SJCRH30 (cell line): ENCODE data around the gene PRRG3. TPM values are rescaled to one million over a fixed set of nuclear protein-coding genes. Genes with fewer than 3 reads are reported as not detected.

Experiments used
- DNase-seq, 2 experiments: peaks; one replicate each; pipeline ENCODE4 v3.0.0-alpha.2; 2015 to 2020
- H3K27ac ChIP-seq: fragments of 250-450 bp; sonication (Bioruptor Pico); 2 replicates; pipeline ENCODE4 v1.5.1; 2020; ENCODE audit warnings: mild to moderate bottlenecking, moderate library complexity
- H3K27me3 ChIP-seq: fragments of 250-450 bp; sonication (Bioruptor Pico); 2 replicates; pipeline ENCODE4 v1.5.1; 2020; ENCODE audit warnings: mild to moderate bottlenecking, moderate library complexity
- H3K36me3 ChIP-seq: fragments of 250-450 bp; sonication (Bioruptor Pico); 2 replicates; pipeline ENCODE4 v1.5.1; 2020; ENCODE audit warnings: mild to moderate bottlenecking, moderate library complexity
- H3K4me1 ChIP-seq: fragments of 250-450 bp; sonication (Bioruptor Pico); 2 replicates; pipeline ENCODE4 v1.5.1; 2020; ENCODE audit warnings: mild to moderate bottlenecking, moderate library complexity
- H3K4me3 ChIP-seq: fragments of 250-450 bp; sonication (Bioruptor Pico); 2 replicates; pipeline ENCODE4 v1.5.1; 2020; ENCODE audit warnings: mild to moderate bottlenecking, moderate library complexity
- H3K9me3 ChIP-seq: fragments of 250-450 bp; sonication (Bioruptor Pico); replicated peaks from 2 replicates; pipeline ENCODE4 v1.5.1; 2020; ENCODE audit warnings: mild to moderate bottlenecking, moderate library complexity
- total RNA-seq: library from RNA; depleted of rRNA; stranded (reverse); fragments of >200 nt; shearing (Covaris generic); gene quantifications from 2 replicates; pipeline ENCODE4 v1.2.3, GENCODE V29; 2014

Gene PRRG3
- total RNA-seq, 1 experiment from 2014 or later, result not detected

DNA sequence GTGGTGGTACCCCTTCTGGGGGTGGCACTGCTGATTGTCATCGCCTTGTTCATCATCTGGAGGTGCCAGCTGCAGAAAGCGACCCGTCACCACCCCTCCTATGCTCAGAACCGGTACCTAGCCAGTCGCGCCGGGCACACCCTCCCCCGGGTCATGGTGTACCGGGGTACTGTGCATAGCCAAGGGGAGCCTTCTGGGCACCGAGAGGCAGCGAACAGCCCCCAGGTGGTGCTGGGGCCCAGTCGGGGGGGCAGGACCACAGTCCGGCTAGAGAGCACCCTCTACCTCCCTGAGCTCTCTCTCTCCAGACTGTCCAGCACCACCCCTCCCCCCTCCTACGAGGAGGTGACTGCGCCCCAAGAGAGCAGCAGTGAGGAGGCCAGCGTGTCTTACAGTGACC, 5.3 kb downstream of the PRRG3 start:
- DNase-seq, result no peak
- Histone ChIP-seq H3K4me3 (no peak overlapping the region), H3K27me3 (no peaks in the 10 kb centered on the region), H3K36me3 (no peaks in the 10 kb centered on the region), H3K4me1 (no peaks in the 10 kb centered on the region), H3K9me3 (no peaks in the 10 kb centered on the region), H3K27ac (no peak overlapping the region)

DNA sequence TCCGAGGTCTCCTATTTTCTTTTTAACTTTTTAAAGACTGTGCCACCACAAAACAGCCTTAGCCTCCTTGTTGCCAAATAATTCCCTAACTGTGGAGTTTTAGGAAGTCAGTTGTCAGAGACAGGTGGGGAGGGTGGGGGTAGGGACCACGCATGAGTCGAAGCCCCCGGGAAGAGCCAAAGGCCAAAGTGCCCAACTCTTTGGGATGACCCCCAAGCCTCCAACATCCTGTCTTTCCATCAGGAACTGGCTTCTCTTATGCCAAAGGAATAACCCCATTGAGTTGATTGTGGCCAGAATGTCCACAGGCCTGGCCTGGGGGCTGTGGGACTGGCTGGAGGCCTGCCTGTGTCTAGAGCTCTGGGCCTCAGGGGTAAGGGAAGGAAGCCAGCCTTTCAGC, 5.8 kb downstream of the PRRG3 start:
- Histone ChIP-seq H3K27me3 (no peaks in the 10 kb centered on the region), H3K27ac (no peak overlapping the region), H3K4me1 (no peaks in the 10 kb centered on the region), H3K4me3 (no peak overlapping the region), H3K36me3 (no peaks in the 10 kb centered on the region), H3K9me3 (no peaks in the 10 kb centered on the region)
- no peak for DNase-seq

DNA sequence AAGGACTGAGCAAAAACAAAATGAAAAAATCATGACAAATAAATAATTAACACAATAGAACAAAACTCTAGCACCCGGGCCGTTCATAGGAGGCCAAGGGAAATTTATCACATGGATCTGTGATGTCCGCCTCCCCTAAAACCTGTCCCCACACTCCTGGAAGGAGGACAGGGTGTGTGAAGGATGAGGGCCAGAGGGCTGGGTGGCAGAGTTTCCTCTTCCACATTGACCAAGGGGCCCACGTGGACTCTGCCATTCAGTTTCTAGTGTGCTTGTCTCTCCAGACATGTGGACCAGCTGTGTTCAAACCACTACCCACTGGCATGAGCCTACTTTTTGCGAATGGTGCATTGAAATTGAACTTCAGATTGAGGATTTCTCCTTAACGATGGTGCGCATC, 6.3 kb downstream of the PRRG3 start:
- Histone ChIP-seq H3K27ac (no peak overlapping the region), H3K9me3 (no peaks in the 10 kb centered on the region), H3K4me3 (no peak overlapping the region), H3K27me3 (no peaks in the 10 kb centered on the region), H3K4me1 (no peaks in the 10 kb centered on the region), H3K36me3 (no peaks in the 10 kb centered on the region)
- no peak for DNase-seq

DNA sequence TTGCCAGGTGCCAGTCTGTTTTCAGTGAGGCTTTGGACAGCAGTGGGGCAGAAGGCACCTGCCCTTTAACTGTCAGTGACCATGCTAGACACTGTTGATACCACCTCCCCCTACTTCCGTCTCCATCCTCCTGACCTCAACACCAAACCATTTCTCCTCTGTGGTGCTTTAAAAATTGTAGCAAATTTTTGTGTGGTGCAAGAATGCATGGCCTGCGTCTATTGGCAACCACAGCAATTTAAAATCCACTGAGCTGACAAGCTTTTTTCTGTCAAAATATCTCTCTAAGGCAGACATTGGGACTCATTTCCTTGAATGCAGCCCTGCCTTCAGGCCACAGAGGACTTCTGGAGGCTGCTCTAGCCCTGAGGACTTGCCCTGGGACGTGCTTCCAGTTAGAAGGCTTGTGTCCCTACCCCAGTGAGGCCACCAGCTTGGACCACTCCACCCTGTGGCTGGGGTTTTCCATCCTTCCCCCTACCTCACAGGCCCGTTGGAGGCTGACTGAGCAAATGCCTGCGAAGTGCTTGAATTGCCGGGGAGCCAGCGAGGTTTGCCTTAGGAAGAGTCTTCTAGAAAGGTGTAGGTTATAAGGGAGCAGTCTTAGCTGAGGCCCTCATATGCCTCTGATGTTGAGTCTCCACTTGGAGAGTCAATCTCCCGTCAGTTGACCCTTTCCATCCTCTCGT, 6.9 kb downstream of the PRRG3 start:
- Histone ChIP-seq H3K36me3 (no peaks in the 10 kb centered on the region), H3K9me3 (no peaks in the 10 kb centered on the region), H3K27ac (no peak overlapping the region), H3K27me3 (no peaks in the 10 kb centered on the region), H3K4me1 (no peaks in the 10 kb centered on the region), H3K4me3 (no peak overlapping the region)
- DNase-seq, result no peak

DNA sequence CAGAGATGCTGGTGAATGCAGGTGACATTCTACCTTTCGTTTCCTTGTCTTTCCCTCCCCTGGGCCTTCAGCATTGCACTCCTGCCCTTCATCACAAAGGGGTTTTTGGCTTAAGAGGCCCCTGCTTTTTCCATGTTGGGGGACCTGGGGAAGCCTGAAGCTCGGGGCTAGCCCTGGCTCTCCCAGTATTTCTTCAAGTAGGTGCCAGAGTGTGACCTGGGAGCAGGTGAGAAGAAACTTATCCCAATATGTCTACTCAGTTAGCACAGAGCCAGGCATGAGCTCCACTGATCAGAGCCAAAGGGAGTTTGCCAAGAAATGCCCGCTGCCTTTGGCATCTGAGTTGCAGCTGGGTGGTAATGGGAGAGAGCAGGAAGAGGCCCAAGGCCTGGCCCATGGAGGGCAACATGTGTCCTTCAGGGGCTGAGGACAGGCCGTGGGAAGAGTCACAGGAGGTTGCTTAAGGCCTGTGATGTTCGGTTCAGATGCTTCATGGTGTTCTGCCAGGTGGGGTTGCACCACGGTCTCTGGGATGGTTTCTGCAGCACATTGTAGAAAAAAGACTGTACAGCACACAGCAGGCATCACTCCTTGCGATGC, 7.6 kb downstream of the PRRG3 start:
- no peaks in the 10 kb centered on the region for H3K9me3 ChIP-seq
- H3K4me3 ChIP-seq, result no peak overlapping the region
- DNase-seq, result no peak
- H3K27me3 ChIP-seq, result no peaks in the 10 kb centered on the region
- no peaks in the 10 kb centered on the region for H3K4me1 ChIP-seq
- H3K27ac ChIP-seq, result no peak overlapping the region
- no peaks in the 10 kb centered on the region for H3K36me3 ChIP-seq

DNA sequence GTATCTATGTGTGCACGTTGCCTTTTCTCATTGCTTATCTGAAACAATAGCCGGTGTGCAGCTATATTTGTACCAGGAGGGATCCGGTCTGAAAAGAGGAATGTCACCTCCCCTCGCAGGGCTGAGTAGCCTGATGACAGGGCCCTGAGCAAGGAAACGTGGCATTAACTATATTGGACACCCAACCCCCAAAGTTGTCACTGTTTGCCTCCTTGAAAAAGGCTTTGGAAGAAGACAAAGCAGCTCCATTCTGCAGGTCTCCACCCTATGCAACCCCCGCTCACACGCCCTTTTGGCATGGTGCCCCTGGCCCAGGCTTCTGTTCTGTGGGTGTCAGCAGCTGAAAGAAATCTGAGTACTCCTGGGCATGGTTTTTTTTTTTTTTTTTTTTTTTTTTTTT, 8.2 kb downstream of the PRRG3 start:
- peak; percentile 32 to 45 for DNase-seq
- Histone ChIP-seq H3K27me3 (no peaks in the 10 kb centered on the region), H3K9me3 (no peaks in the 10 kb centered on the region), H3K27ac (no peak overlapping the region), H3K4me3 (no peak overlapping the region), H3K36me3 (no peaks in the 10 kb centered on the region), H3K4me1 (no peaks in the 10 kb centered on the region)

DNA sequence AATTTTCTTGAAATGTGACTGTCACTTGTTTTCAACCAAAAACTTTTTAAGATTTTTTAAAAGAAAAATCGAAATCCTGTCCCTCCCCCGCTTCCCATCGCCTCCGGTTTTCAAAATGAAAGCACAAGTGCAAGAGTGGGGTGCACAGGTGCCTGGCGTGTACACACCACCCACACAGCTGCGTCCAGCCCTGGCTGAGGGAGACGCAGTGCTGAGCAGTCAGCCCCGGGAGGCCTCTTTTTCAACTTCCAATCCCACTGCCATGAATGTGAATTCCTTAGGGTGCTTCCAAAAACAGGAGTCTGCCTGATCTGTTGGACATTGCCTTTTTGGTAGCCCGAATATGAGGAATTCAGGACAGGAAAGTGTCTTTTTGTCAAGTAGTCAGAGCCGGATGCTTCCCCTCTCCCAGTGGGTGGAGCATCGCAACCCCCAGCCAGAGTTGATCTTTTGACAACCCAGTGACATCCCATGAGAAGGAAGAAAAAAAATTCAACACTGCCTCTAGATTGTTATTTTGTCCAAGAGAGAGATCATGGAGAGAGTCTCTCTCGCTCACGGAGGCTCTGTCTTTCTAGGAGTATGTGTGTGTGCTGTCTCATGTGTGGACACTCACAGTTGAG, 8.9 kb downstream of the PRRG3 start:
- Histone ChIP-seq H3K4me3 (no peak overlapping the region), H3K4me1 (no peaks in the 10 kb centered on the region), H3K27ac (no peak overlapping the region), H3K9me3 (no peaks in the 10 kb centered on the region), H3K27me3 (no peaks in the 10 kb centered on the region), H3K36me3 (no peaks in the 10 kb centered on the region)
- peak in 1 of 2 experiments; percentile 17 for DNase-seq

DNA sequence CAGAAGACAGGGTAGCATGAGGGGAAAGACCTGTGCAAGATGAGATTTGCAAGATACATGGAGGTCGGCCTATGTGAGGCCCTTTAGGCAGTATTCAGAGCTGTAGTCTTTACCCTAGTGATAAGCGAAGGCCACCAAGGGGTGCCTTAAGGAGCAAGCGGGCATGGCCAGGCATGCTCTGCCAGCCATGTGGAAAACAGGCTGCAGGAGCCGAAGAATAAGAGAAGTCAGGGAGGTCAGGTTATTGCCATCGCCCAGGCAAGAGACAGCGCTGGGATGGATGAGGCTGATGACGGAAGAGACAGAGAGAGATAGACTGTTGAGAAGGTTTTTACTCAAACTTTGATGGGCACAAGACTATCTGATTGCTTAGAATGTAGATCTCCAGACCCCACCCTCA, 13.6 kb downstream of the PRRG3 start:
- no peak overlapping the region for H3K27ac ChIP-seq
- DNase-seq, result no peak
- no peaks in the 10 kb centered on the region for H3K9me3 ChIP-seq
- H3K36me3 ChIP-seq, result no peaks in the 10 kb centered on the region
- H3K27me3 ChIP-seq, result no peaks in the 10 kb centered on the region
- H3K4me3 ChIP-seq, result no peak overlapping the region
- H3K4me1 ChIP-seq, result no peaks in the 10 kb centered on the region

DNA sequence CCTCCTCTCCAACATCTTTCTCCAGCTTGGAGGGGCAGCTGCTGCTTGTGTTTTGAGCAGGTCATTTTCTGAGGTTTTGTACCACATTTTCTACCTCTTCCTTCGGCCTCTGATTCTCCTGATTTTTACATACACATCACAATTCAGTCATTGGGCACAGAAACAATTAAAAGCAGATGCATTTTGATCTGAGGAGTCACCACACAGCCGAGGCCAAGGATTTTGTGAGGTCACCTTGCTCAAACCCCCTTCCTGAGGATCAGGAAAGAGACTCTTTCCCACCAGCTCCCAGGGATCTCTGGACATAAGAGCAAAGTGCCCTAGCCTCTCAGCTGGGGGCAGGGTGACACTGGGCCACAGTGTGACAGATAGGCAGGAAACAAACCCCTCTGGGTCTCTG, 15.2 kb downstream of the PRRG3 start:
- H3K27me3 ChIP-seq, result no peaks in the 10 kb centered on the region
- no peak for DNase-seq
- no peak overlapping the region for H3K4me3 ChIP-seq
- no peak overlapping the region for H3K27ac ChIP-seq
- no peaks in the 10 kb centered on the region for H3K36me3 ChIP-seq
- 0 out of 2 replicates have a peak, but pooled peaks cover 2% of the 10 kb centered on the region for H3K4me1 ChIP-seq
- no peaks in the 10 kb centered on the region for H3K9me3 ChIP-seq

DNA sequence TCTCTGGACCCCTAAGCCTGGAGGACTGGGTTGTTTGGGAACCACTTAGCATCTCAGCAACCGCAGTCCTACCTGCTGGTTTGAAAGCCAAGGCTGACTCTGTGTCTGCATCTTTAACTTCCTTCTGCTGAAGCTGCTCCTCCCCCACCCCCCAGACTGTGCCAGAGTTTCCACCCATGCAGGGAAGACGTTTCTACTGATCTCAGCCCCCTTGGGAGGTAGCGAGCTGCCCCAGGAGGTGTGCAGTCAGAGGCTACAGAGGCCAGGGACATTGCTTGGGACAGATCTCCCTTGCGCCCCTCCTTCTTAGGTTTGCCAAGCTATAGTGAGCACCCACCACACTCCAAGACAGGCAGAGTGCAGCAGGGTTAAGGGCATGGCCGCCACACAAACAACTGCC, 15.9 kb downstream of the PRRG3 start:
- 0 out of 2 replicates have a peak, but pooled peaks cover 2% of the 10 kb centered on the region for H3K4me1 ChIP-seq
- H3K27me3 ChIP-seq, result no peaks in the 10 kb centered on the region
- H3K9me3 ChIP-seq, result no peaks in the 10 kb centered on the region
- H3K4me3 ChIP-seq, result no peak overlapping the region
- DNase-seq, result no peak
- H3K27ac ChIP-seq, result no peak overlapping the region
- no peaks in the 10 kb centered on the region for H3K36me3 ChIP-seq

DNA sequence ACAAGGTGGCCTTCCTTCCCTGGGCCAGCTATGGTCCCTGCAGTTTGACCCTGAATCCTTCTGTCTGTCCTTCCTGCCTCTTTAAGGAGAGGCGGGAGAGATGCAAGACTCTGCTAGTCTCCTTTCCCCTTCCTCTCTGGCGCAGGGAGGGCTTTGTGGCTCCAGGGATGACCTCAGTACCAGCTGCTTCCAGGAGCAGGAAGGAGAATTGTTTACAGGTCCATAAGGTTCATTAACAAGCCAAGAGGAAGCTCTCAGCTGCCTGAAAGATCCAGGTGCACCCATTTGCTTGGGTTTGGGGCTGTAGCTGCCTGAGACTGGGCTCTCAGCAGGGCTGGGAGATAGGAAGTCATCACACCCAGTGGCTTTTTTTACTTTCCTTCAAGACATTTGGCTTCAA, 16.5 kb downstream of the PRRG3 start:
- Histone ChIP-seq H3K9me3 (no peaks in the 10 kb centered on the region), H3K27ac (no peak overlapping the region), H3K36me3 (no peaks in the 10 kb centered on the region), H3K4me1 (0 out of 2 replicates have a peak, but pooled peaks cover 2% of the 10 kb centered on the region), H3K27me3 (no peaks in the 10 kb centered on the region), H3K4me3 (no peak overlapping the region)
- DNase-seq, result peak in 1 of 2 experiments; percentile 10

DNA sequence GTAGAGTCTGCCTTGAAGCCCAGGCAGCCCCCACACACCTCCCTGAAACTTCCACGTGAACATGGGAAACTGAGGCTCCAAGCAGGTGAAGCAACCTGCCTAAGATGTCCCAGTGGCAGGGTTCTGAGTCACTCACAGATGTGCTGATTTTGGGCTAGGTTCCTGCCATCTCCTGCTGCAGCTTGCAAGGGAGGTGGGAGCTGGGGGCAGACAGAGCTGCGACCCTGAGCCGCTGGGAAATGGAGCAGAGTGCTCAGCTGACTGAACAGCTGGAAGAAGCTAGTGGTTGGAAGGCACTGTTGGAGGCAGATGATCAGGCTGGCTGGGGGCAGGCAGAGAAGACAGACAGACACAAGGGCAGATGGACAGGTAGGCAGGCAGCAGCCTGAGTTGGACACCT, 17.0 kb downstream of the PRRG3 start:
- no peak overlapping the region for H3K4me3 ChIP-seq
- no peaks in the 10 kb centered on the region for H3K27me3 ChIP-seq
- no peaks in the 10 kb centered on the region for H3K9me3 ChIP-seq
- H3K36me3 ChIP-seq, result no peaks in the 10 kb centered on the region
- no peak overlapping the region for H3K27ac ChIP-seq
- DNase-seq, result no peak
- 0 out of 2 replicates have a peak, but pooled peaks cover 2% of the 10 kb centered on the region for H3K4me1 ChIP-seq

DNA sequence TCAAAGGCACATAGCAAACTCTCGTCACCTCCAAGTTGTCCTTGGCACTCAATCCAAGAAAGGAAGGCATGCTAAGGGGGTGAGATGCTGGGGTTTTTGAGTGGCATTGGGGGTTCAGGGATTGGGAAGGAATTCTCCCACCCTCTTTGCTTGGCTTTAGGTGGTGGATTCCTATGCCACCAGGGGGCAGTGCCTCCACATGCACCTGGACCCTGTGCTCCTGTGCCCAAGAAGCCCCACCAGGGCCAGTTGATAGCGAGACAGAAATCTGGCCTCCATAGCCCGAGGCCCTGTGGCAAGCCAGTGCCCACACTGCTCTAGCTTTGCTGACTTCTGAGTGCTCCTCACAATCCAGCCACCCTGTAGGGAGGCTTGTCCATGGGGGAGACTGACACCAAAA, 18.6 kb downstream of the PRRG3 start:
- Histone ChIP-seq H3K36me3 (no peaks in the 10 kb centered on the region), H3K9me3 (no peaks in the 10 kb centered on the region), H3K27ac (no peak overlapping the region), H3K4me3 (no peak overlapping the region), H3K27me3 (no peaks in the 10 kb centered on the region), H3K4me1 (0 out of 2 replicates have a peak, but pooled peaks cover 2% of the 10 kb centered on the region)
- peak; percentile 33 to 56 for DNase-seq

DNA sequence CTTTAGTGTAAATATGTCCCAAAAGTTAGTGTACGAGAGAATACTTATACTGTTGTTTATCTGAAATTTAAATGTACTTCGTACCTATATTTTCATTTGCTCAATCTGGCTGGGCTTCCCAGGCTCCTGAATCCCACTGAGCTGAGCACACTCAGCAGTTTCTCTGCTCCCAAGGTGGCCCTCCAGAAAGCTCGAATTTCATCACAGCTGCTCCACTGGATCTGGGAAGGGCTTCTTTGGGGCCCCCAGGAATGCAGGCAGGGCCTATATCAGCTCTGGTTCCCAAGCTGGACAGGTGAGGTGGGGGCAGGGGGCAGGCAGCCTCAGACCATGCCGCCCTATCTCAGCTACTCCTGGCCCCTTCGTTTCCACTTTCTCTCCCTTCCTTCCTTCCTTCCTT, 19.1 kb downstream of the PRRG3 start:
- H3K9me3 ChIP-seq, result no peaks in the 10 kb centered on the region
- H3K4me3 ChIP-seq, result no peak overlapping the region
- no peak overlapping the region for H3K27ac ChIP-seq
- H3K27me3 ChIP-seq, result no peaks in the 10 kb centered on the region
- peak; percentile 14 to 41 for DNase-seq
- H3K36me3 ChIP-seq, result no peaks in the 10 kb centered on the region
- H3K4me1 ChIP-seq, result 0 out of 2 replicates have a peak, but pooled peaks cover 2% of the 10 kb centered on the region

DNA sequence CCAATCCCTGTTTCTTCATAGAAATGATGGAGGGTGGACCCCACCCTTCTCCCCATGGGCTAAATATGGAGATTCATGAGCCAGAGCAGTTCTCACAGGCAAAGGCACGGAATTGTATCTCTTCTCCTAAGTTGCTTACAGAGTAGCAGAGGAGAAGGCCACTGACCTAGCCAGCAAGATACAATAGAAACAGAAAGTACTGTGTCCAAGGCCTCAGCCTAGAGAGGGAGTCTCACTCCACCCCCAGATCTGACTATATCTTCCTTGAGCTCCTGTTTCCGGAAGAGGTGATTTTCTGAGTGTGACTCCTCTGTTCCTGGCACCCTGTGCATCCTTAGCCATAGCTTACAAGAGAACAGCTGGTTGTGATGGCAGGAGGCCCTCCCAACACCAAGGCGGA, 20.5 kb downstream of the PRRG3 start, which contains the start of gene FATE1:
TSS of gene FATE1 (plus strand) at position 284 of the 400 bp plus-strand sequence. CDS start at position 369, 85 bp downstream.
- no peak within 1 kb of the TSS for H3K4me3 ChIP-seq
- no peaks in the 10 kb centered on the region for H3K36me3 ChIP-seq
- no peak within 1 kb of the TSS for H3K27ac ChIP-seq
- H3K27me3 ChIP-seq, result no peaks in the 10 kb centered on the region
- DNase-seq, result no peak
- no peaks in the 10 kb centered on the region for H3K9me3 ChIP-seq
- H3K4me1 ChIP-seq, result 0 out of 2 replicates have a peak, but pooled peaks cover 2% of the 10 kb centered on the region
